ENCODE results near the gene DNAJB8. TPM values are rescaled to one million over a fixed set of nuclear protein-coding genes. Genes with fewer than 3 reads are reported as not detected.
A peak's percentile ranks its signal among the peaks of the same experiment; 100 is the strongest.

Gene DNAJB8
- total and polyA plus RNA-seq, 4 experiments from 2014 or later, result not detected

- H3K27ac Mint-ChIP-seq, result no peak overlapping the region
- Histone ChIP-seq H3K9me3 (ENCODE audit: control insufficient read depth in 1 of 2, low read length in 2 of 2) (no peaks in the 10 kb centered on the region), H3K36me3 (ENCODE audit: insufficient read depth, low read length) (no peaks in the 10 kb centered on the region), H3K27ac (ENCODE audit: low read depth, low read length) (no peak overlapping the region), H3K4me1 (ENCODE audit: insufficient read depth, low read length) (no peaks in the 10 kb centered on the region), H3K27me3 (ENCODE audit: insufficient read depth, low read length) (no peaks in the 10 kb centered on the region), H3K4me3 (ENCODE audit: low read length in 2 of 2) (no peak overlapping the region)
- H3K27me3 Mint-ChIP-seq, result peaks cover 13 to 30% of the 10 kb centered on the region in 2 donors
- ChIA-PET CTCF (ENCODE audit: partially characterized antibody) (no interaction called here), POLR2A (ENCODE audit: partially characterized antibody) (no interaction called here)
- intact Hi-C loops (cut with micrococcal nuclease), result no loop called here
- no peaks in the 10 kb centered on the region for H3K36me3 Mint-ChIP-seq
- no peak for DNase-seq
- peaks cover 0 to 8% (median 0%) of the 10 kb centered on the region in 4 donors for H3K4me1 Mint-ChIP-seq
- no peak overlapping the region for H3K4me3 Mint-ChIP-seq
- no peaks in the 10 kb centered on the region for H3K9me3 Mint-ChIP-seq
Measured at GRCh38 chr3:128457937-128458336, 8.8 kb downstream of the DNAJB8 start.

GRCh38 chr3:128456776-128457715 is 9.6 kb downstream of the DNAJB8 start:
- Histone ChIP-seq H3K27ac (ENCODE audit: low read depth, low read length) (no peak overlapping the region), H3K4me3 (ENCODE audit: low read length in 2 of 2) (no peak overlapping the region), H3K27me3 (ENCODE audit: insufficient read depth, low read length) (no peaks in the 10 kb centered on the region), H3K9me3 (ENCODE audit: control insufficient read depth in 1 of 2, low read length in 2 of 2) (no peaks in the 10 kb centered on the region), H3K36me3 (ENCODE audit: insufficient read depth, low read length) (no peaks in the 10 kb centered on the region), H3K4me1 (ENCODE audit: insufficient read depth, low read length) (no peaks in the 10 kb centered on the region)
- POLR2A ChIA-PET (ENCODE audit: partially characterized antibody), result no interaction called here
- no peaks in the 10 kb centered on the region for H3K36me3 Mint-ChIP-seq
- H3K4me3 Mint-ChIP-seq, result no peak overlapping the region
- CTCF ChIA-PET (ENCODE audit: partially characterized antibody), result no interaction called here
- peaks cover 0 to 8% (median 0%) of the 10 kb centered on the region in 4 donors for H3K4me1 Mint-ChIP-seq
- no peaks in the 10 kb centered on the region for H3K9me3 Mint-ChIP-seq
- intact Hi-C loops (cut with micrococcal nuclease), result no loop called here
- peaks cover 13 to 28% of the 10 kb centered on the region in 2 donors for H3K27me3 Mint-ChIP-seq
- DNase-seq, result no peak
- no peak overlapping the region for H3K27ac Mint-ChIP-seq

- H3K9me3 ChIP-seq (ENCODE audit: control insufficient read depth in 1 of 2, low read length in 2 of 2), result no peaks in the 10 kb centered on the region
- intact Hi-C loops (cut with micrococcal nuclease), result no loop called here
- no peak overlapping the region for H3K27ac ChIP-seq (ENCODE audit: low read depth, low read length)
- peaks cover 0 to 8% (median under 1%) of the 10 kb centered on the region in 4 donors for H3K4me1 Mint-ChIP-seq
- POLR2A ChIA-PET (ENCODE audit: partially characterized antibody), result no interaction called here
- no peak overlapping the region for H3K4me3 Mint-ChIP-seq
- CTCF ChIA-PET (ENCODE audit: partially characterized antibody), result no interaction called here
- no peaks in the 10 kb centered on the region for H3K27me3 ChIP-seq (ENCODE audit: insufficient read depth, low read length)
- peaks cover 13 to 32% of the 10 kb centered on the region in 2 donors for H3K27me3 Mint-ChIP-seq
- no peaks in the 10 kb centered on the region for H3K36me3 ChIP-seq (ENCODE audit: insufficient read depth, low read length)
- peaks cover 0 to 2% (median 0%) of the 10 kb centered on the region in 8 donors for H3K9me3 Mint-ChIP-seq
- no peak for DNase-seq
- H3K4me3 ChIP-seq (ENCODE audit: low read length in 2 of 2), result no peak overlapping the region
- no peaks in the 10 kb centered on the region for H3K4me1 ChIP-seq (ENCODE audit: insufficient read depth, low read length)
- peaks cover 0 to 4% of the 10 kb centered on the region in 2 donors for H3K36me3 Mint-ChIP-seq
- no peak overlapping the region for H3K27ac Mint-ChIP-seq
Measured at GRCh38 chr3:128455786-128456748, 10.6 kb downstream of the DNAJB8 start.

GRCh38 chr3:128455116-128455515 is 11.6 kb downstream of the DNAJB8 start:
- intact Hi-C loops (cut with micrococcal nuclease), result no loop called here
- Histone ChIP-seq H3K4me1 (ENCODE audit: insufficient read depth, low read length) (no peaks in the 10 kb centered on the region), H3K4me3 (ENCODE audit: low read length in 2 of 2) (no peak overlapping the region), H3K9me3 (ENCODE audit: control insufficient read depth in 1 of 2, low read length in 2 of 2) (no peaks in the 10 kb centered on the region), H3K27me3 (ENCODE audit: insufficient read depth, low read length) (no peaks in the 10 kb centered on the region), H3K27ac (ENCODE audit: low read depth, low read length) (no peak overlapping the region), H3K36me3 (ENCODE audit: insufficient read depth, low read length) (no peaks in the 10 kb centered on the region)
- H3K36me3 Mint-ChIP-seq, result peaks cover 0 to 4% of the 10 kb centered on the region in 2 donors
- CTCF ChIA-PET (ENCODE audit: partially characterized antibody), result no interaction called here
- POLR2A ChIA-PET (ENCODE audit: partially characterized antibody), result no interaction called here
- H3K4me3 Mint-ChIP-seq, result no peak overlapping the region
- H3K27ac Mint-ChIP-seq, result peak overlapping the region in 1 of 7 donors; percentile 55
- DNase-seq, result no peak
- peaks cover 0 to 17% (median 1%) of the 10 kb centered on the region in 4 donors for H3K4me1 Mint-ChIP-seq
- peaks cover 10 to 29% of the 10 kb centered on the region in 2 donors for H3K27me3 Mint-ChIP-seq
- H3K9me3 Mint-ChIP-seq, result peaks cover 0 to 2% (median 0%) of the 10 kb centered on the region in 8 donors

DNA sequence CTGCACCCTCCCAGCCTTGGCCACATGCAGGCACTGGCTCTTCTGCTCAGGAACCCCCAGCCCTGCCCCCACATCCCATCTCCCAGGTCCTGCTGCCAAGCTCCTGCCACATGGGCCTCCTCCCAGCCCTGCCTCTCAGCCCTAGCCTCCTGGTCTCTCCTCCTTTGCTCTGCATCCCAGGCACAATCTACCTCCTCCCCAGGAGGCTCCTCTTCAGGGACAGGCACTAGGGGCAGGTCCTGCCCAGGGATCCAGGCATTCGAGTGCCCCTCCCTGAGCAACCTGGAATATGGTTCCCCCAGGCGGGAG is 12.4 kb downstream of the DNAJB8 start:
- intact Hi-C loops (cut with micrococcal nuclease), result no loop called here
- DNase-seq, result no peak

GRCh38 chr3:128453501-128454309 is 13.0 kb downstream of the DNAJB8 start:
- Mint-ChIP-seq H3K36me3 (peaks cover 1 to 5% of the 10 kb centered on the region in 2 donors), H3K27ac (no peak overlapping the region), H3K27me3 (peaks cover 7 to 27% of the 10 kb centered on the region in 2 donors), H3K4me1 (peaks cover 3 to 27% (median 7%) of the 10 kb centered on the region in 4 donors), H3K9me3 (peaks cover 0 to 5% (median 1%) of the 10 kb centered on the region in 8 donors), H3K4me3 (no peak overlapping the region)
- no peaks in the 10 kb centered on the region for H3K27me3 ChIP-seq (ENCODE audit: insufficient read depth, low read length)
- POLR2A ChIA-PET (ENCODE audit: partially characterized antibody), result no interaction called here
- peaks cover 5% of the 10 kb centered on the region for H3K4me1 ChIP-seq (ENCODE audit: insufficient read depth, low read length)
- H3K36me3 ChIP-seq (ENCODE audit: insufficient read depth, low read length), result no peaks in the 10 kb centered on the region
- no peak overlapping the region for H3K4me3 ChIP-seq (ENCODE audit: low read length in 2 of 2)
- intact Hi-C loops (cut with micrococcal nuclease), result no loop called here
- CTCF ChIA-PET (ENCODE audit: partially characterized antibody), result no interaction called here
- H3K27ac ChIP-seq (ENCODE audit: low read depth, low read length), result no peak overlapping the region
- no peak for DNase-seq
- no peaks in the 10 kb centered on the region for H3K9me3 ChIP-seq (ENCODE audit: control insufficient read depth in 1 of 2, low read length in 2 of 2)

More for the DNA sequence above, 12.4 kb downstream of the DNAJB8 start:
- Histone ChIP-seq H3K4me1 (ENCODE audit: insufficient read depth, low read length) (no peaks in the 10 kb centered on the region), H3K27ac (ENCODE audit: low read depth, low read length) (no peak overlapping the region), H3K9me3 (ENCODE audit: control insufficient read depth in 1 of 2, low read length in 2 of 2) (no peaks in the 10 kb centered on the region), H3K36me3 (ENCODE audit: insufficient read depth, low read length) (no peaks in the 10 kb centered on the region), H3K27me3 (ENCODE audit: insufficient read depth, low read length) (no peaks in the 10 kb centered on the region), H3K4me3 (ENCODE audit: low read length in 2 of 2) (no peak overlapping the region)
- no peak overlapping the region for H3K27ac Mint-ChIP-seq
- H3K9me3 Mint-ChIP-seq, result peaks cover 0 to 2% (median 0%) of the 10 kb centered on the region in 8 donors
- peaks cover 0 to 4% of the 10 kb centered on the region in 2 donors for H3K36me3 Mint-ChIP-seq
- H3K4me1 Mint-ChIP-seq, result peaks cover 0 to 24% (median 4%) of the 10 kb centered on the region in 4 donors
- H3K4me3 Mint-ChIP-seq, result no peak overlapping the region
- POLR2A ChIA-PET (ENCODE audit: partially characterized antibody), result no interaction called here
- CTCF ChIA-PET (ENCODE audit: partially characterized antibody), result no interaction called here
- peaks cover 7 to 27% of the 10 kb centered on the region in 2 donors for H3K27me3 Mint-ChIP-seq
